Heart left ventricle (tissue), 16 donors: ENCODE results near the gene TSPYL6. TPM values are rescaled to one million over a fixed set of nuclear protein-coding genes. Genes with fewer than 3 reads are reported as not detected.
A peak's percentile ranks its signal among the peaks of the same experiment; 100 is the strongest.

Experiments used
- ATAC-seq, 4 donors: fragments of 200-7000 bp; cut with Tn5 transposase; one replicate each; pipeline ENCODE4 v1.9.1; 2020 to 2022; ENCODE audit warnings: moderate library complexity in 4 of 4, mild to moderate bottlenecking in 3 of 4, moderate number of reproducible peaks in 1 of 4
- DNase-seq, 5 donors: peaks; one replicate each; pipeline ENCODE4 v3.0.0-alpha.2; 2020
- H3K27ac ChIP-seq, 12 donors: fragments of 200-600 bp; sonication (generic) in 4 of 12; one replicate each; pipeline versions ENCODE4 v1.5.0 to v1.8.0; 2016 to 2022; ENCODE audit warnings: mild to moderate bottlenecking in 2 of 12
- H3K27me3 ChIP-seq, 9 donors: fragments of 200-600 bp; sonication (generic) in 2 of 9; one replicate each; pipeline versions ENCODE4 v1.5.1 to v1.8.0; 2016 to 2022; ENCODE audit warnings: mild to moderate bottlenecking in 3 of 9
- H3K36me3 ChIP-seq, 9 donors: fragments of 200-600 bp; sonication (generic) in 2 of 9; one replicate each; pipeline versions ENCODE4 v1.5.0 to v1.8.0; 2018 to 2022; ENCODE audit warnings: mild to moderate bottlenecking in 2 of 9
- H3K4me1 ChIP-seq, 12 donors: fragments of 200-600 bp; sonication (generic) in 4 of 12; one replicate each; pipeline versions ENCODE4 v1.5.0 to v1.8.0; 2016 to 2022; ENCODE audit warnings: mild to moderate bottlenecking in 3 of 12
- H3K4me3 ChIP-seq, 12 donors: fragments of 200-600 bp; sonication (generic) in 4 of 12; one replicate each; pipeline versions ENCODE4 v1.5.0 to v1.8.0; 2017 to 2022; ENCODE audit warnings: mild to moderate bottlenecking in 9 of 12, moderate library complexity in 4 of 12
- H3K9me3 ChIP-seq, 12 donors: fragments of 200-600 bp; sonication (generic) in 4 of 12; one replicate each; pipeline versions ENCODE4 v1.5.0 to v1.8.0; 2016 to 2022; ENCODE audit warnings: mild to moderate bottlenecking in 1 of 12
- CTCF ChIP-seq, 12 donors: fragments of 200-600 bp; sonication (generic) in 4 of 12; IDR thresholded peaks; one replicate each; pipeline versions ENCODE4 v1.5.0 to v1.8.0; 2018 to 2022; ENCODE audit warnings: antibody characterized with exemption in 12 of 12, mild to moderate bottlenecking in 5 of 12
- POLR2A ChIP-seq, 2 donors: fragments of 450-650 bp; IDR thresholded peaks; one replicate each; pipeline ENCODE4 v1.6.1; 2017; ENCODE audit warnings: antibody characterized with exemption in 2 of 2, mild to moderate bottlenecking in 2 of 2, moderate library complexity in 2 of 2
- WGBS, 4 donors: extraction: QIAGEN DNeasy Blood & Tissue Kit in 2 of 4; methylation state at CpG; one replicate each; pipeline versions ENCODE4 v1.1.5 to v1.1.7; 2013 to 2018; 5-methylcytosine and 5-hydroxymethylcytosine counted together
- intact Hi-C, 10 donors: fragments of 100-400 bp; cut with DNase I; formaldehyde crosslinking; loops; one replicate each; pipeline versions ENCODE4 v1.11.1 to v1.14.2; 2022
- polyA plus RNA-seq, 2 donors: library from polyadenylated mRNA; stranded (reverse); fragments of 200-250 nt; gene quantifications; one replicate each; pipeline ENCODE4 v1.2.3, GENCODE V29; 2013
- total RNA-seq, 9 donors: library from RNA; depleted of rRNA in 2 of 9; stranded (reverse); fragments of >200 nt in 2 of 9; fragmentation: NEBNext Ultra II Directional in 3 of 9; extraction: Animal tissue kit (Norgen Biotek cat#: 25700) in 3 of 9; gene quantifications; one replicate each; pipeline versions ENCODE4 v1.1.0 to v1.2.4, GENCODE V29; 2016 to 2023
- donor health status: ischemic (EF 13 %, LVEDD 7.1; RV severe dilation, severe dysfunction).
- donor health status: healthy with polysubstance abuse.
- donor health status: DM: no; HTN: yes; CAD: no.
- donor health status: DM: no; HTN: no; CAD: no.
- donor health status: ischemic (EF 25% LVEDD 6.9; RV normal size, moderate dysfunction).
- donor health status: ischemic (EF 25% LVEDD 5.7; RV mildly dilated, moderate dysfunction).
- donor health status: healthy.
- donor health status: DM: yes; HTN: yes; CAD: no.
- donor health status: ischemic (EF 35%, LVEDD 5.7; RV mildly dilated, moderate dysfunction).
- donor health status: nonischemic (EF 11% LVEDD 7.7; RV severe dilation, severe dysfunction).
- donor health status: DM: yes; HTN: yes; CAD: no.
- donor health status: PGD.
- donor health status: ischemic (EF 29% LVEDD 5.4; RV normal size, mild dysfunction).
- donor health status: nonischemic (EF 23%, LVEDD 6.1; RV moderate dilation, normal function).

Gene TSPYL6
- total and polyA plus RNA-seq, 11 donors: 0.03 to 0.12 (median 0.08) TPM; not detected in 8

- intact Hi-C loops: no loop called here
- peak overlapping the region in 3 of 12 donors; percentile 5 to 60 (median 21) for H3K27ac ChIP-seq
- H3K27me3 ChIP-seq: no peaks in the 10 kb centered on the region
- ATAC-seq: peak; percentile 64 to 86 (median 69)
- no peak overlapping the region for H3K4me3 ChIP-seq
- no peaks in the 10 kb centered on the region for H3K36me3 ChIP-seq
- TF ChIP-seq POLR2A (IDR thresholded peaks at IDR 0.05): no peak
- TF ChIP-seq CTCF (IDR thresholded peaks at IDR 0.05): no peak
- H3K9me3 ChIP-seq: no peaks in the 10 kb centered on the region
- H3K4me1 ChIP-seq: peaks cover 0 to 15% (median 5%) of the 10 kb centered on the region in 12 donors
- WGBS, 4 donors: 13 to 53% (median 19%) methylated on average over 1 of the region's 1 CpG
- no peak for DNase-seq
Observed at GRCh38 chr2:54247115-54247514, 8.9 kb downstream of the TSPYL6 start.

- Histone ChIP-seq H3K27me3 (no peaks in the 10 kb centered on the region), H3K9me3 (peaks cover 0 to 4% (median 0%) of the 10 kb centered on the region in 12 donors), H3K27ac (peak overlapping the region in 11 of 12 donors; percentile 0 to 69 (median 51)), H3K36me3 (no peaks in the 10 kb centered on the region), H3K4me3 (no peak overlapping the region), H3K4me1 (peaks cover 0 to 34% (median 11%) of the 10 kb centered on the region in 12 donors)
- intact Hi-C loops: no loop called here
- peak; percentile 72 to 89 (median 82) for ATAC-seq
- no peak for TF ChIP-seq CTCF (IDR thresholded peaks at IDR 0.05)
- no peak for TF ChIP-seq POLR2A (IDR thresholded peaks at IDR 0.05)
- 51 to 76% (median 54%) methylated on average over 5 of the region's 5 CpGs for WGBS, 4 donors
- DNase-seq: peak in 2 of 5 donors; percentile 43 to 53
Observed at GRCh38 chr2:54240515-54241469, 15.2 kb downstream of the TSPYL6 start.

GRCh38 chr2:54239427-54239826 is 16.6 kb downstream of the TSPYL6 start:
- peak in 2 of 4 donors; percentile 52 to 71 for ATAC-seq
- peak overlapping the region in 8 of 12 donors; percentile 14 to 69 (median 45) for H3K27ac ChIP-seq
- H3K27me3 ChIP-seq: no peaks in the 10 kb centered on the region
- TF ChIP-seq POLR2A (IDR thresholded peaks at IDR 0.05): no peak
- no peak overlapping the region for H3K4me3 ChIP-seq
- no peaks in the 10 kb centered on the region for H3K36me3 ChIP-seq
- 65 to 79% (median 78%) methylated on average over 1 of the region's 1 CpG for WGBS, 4 donors
- H3K4me1 ChIP-seq: peaks cover 0 to 34% (median 11%) of the 10 kb centered on the region in 12 donors
- peaks cover 0 to 4% (median 0%) of the 10 kb centered on the region in 12 donors for H3K9me3 ChIP-seq
- intact Hi-C loops: no loop called here
- DNase-seq: no peak

GRCh38 chr2:54237428-54237827 is 18.6 kb downstream of the TSPYL6 start:
- ATAC-seq (no peak), DNase-seq (no peak)
- TF ChIP-seq POLR2A (IDR thresholded peaks at IDR 0.05): no peak
- no peak for TF ChIP-seq CTCF (IDR thresholded peaks at IDR 0.05)
- 96 to 99% (median 97%) methylated on average over 2 of the region's 2 CpGs for WGBS, 4 donors
- H3K27ac ChIP-seq: no peak overlapping the region
- peaks cover 0 to 12% (median 0%) of the 10 kb centered on the region in 12 donors for H3K9me3 ChIP-seq
- peaks cover 0 to 34% (median 11%) of the 10 kb centered on the region in 12 donors for H3K4me1 ChIP-seq
- H3K36me3 ChIP-seq: no peaks in the 10 kb centered on the region
- no peaks in the 10 kb centered on the region for H3K27me3 ChIP-seq
- no peak overlapping the region for H3K4me3 ChIP-seq
- intact Hi-C loops: no loop called here
